ENCODE data around the gene AP4M1. TPM values are rescaled to one million over a fixed set of nuclear protein-coding genes. Genes with fewer than 3 reads are reported as not detected.
A peak's percentile ranks its signal among the peaks of the same experiment; 100 is the strongest.

Gene AP4M1
- total and polyA plus RNA-seq, 10 of the 15 experiments (the other 5 are each of a cell fraction or from before 2014, with no cell fraction given): 0.77 to 16.1 (median 13.0) TPM

DNA sequence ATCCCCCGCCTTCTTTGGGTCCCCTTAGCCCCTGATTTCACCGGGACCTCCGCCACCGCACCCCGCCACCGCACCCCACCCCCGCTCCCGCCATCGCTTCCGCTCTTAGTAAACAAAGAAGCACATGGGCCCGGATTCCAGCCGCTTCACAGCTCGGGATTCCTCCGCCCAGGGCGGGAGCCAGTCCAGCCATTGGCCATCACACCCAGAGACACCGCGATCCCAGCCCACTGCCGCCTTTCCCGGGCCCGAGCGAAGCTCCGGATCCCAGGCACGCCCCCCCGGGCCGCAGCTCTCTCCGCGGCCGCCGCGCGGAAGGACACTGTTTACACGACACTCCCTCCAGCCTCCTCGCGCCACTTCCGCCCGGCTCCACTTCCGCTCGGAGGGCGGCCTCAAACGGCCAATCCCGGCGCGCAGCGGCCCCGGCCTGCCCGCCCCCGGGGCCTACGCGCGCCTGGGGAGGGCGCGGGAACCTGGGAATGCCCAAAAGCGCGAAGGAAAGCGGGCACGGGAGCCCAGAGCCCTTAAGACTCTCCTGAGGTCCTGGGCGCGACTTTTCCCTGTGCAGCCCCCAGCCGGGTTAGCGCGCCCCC lies 925 bp upstream of the AP4M1 start (continued):
- TF ChIP-seq CREM (IDR thresholded peaks at IDR 0.05; ENCODE audit: low read depth): peak; percentile 94
- TF ChIP-seq POU2F2 (IDR thresholded peaks at IDR 0.05; ENCODE audit: borderline replicate concordance, low read depth, low read length): no peak; the same call in 2 of the 3 replicates
- peak; percentile 87; the same call in 1 of the 2 replicates for TF ChIP-seq ZNF207 (IDR thresholded peaks at IDR 0.05; ENCODE audit: borderline replicate concordance)
- TF ChIP-seq PAX5 (IDR thresholded peaks at IDR 0.05; ENCODE audit: borderline replicate concordance, low read depth, low read length): no peak
- TF ChIP-seq, protein P1, sequence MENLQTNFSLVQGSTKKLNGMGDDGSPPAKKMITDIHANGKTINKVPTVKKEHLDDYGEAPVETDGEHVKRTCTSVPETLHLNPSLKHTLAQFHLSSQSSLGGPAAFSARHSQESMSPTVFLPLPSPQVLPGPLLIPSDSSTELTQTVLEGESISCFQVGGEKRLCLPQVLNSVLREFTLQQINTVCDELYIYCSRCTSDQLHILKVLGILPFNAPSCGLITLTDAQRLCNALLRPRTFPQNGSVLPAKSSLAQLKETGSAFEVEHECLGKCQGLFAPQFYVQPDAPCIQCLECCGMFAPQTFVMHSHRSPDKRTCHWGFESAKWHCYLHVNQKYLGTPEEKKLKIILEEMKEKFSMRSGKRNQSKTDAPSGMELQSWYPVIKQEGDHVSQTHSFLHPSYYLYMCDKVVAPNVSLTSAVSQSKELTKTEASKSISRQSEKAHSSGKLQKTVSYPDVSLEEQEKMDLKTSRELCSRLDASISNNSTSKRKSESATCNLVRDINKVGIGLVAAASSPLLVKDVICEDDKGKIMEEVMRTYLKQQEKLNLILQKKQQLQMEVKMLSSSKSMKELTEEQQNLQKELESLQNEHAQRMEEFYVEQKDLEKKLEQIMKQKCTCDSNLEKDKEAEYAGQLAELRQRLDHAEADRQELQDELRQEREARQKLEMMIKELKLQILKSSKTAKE (IDR thresholded peaks at IDR 0.05; ENCODE audit: low read depth, poor library complexity, severe bottlenecking): no peak
- no peak for TF ChIP-seq ZNF274 (IDR thresholded peaks at IDR 0.05; ENCODE audit: insufficient read depth, insufficient read length)
- no peak for TF ChIP-seq TCF7 (IDR thresholded peaks at IDR 0.05; ENCODE audit: borderline replicate concordance)
- TF ChIP-seq PAX8 (IDR thresholded peaks at IDR 0.05): no peak
- TF ChIP-seq ZBED1 (IDR thresholded peaks at IDR 0.05; ENCODE audit: borderline replicate concordance): no peak
- TF ChIP-seq POLR2AphosphoS2 (IDR thresholded peaks at IDR 0.05; ENCODE audit: low read depth, low read length): no peak; the same call in 1 of the 2 replicates
- peak; percentile 83 for TF ChIP-seq MXI1 (IDR thresholded peaks at IDR 0.05; ENCODE audit: low read depth, low read length)
- peak; percentile 70; the same call in 1 of the 2 replicates for TF ChIP-seq STAT1 (conservative IDR thresholded peaks at IDR 0.05)
- TF ChIP-seq ESRRA (IDR thresholded peaks at IDR 0.05; ENCODE audit: low read length): no peak
- TF ChIP-seq, protein P2, sequence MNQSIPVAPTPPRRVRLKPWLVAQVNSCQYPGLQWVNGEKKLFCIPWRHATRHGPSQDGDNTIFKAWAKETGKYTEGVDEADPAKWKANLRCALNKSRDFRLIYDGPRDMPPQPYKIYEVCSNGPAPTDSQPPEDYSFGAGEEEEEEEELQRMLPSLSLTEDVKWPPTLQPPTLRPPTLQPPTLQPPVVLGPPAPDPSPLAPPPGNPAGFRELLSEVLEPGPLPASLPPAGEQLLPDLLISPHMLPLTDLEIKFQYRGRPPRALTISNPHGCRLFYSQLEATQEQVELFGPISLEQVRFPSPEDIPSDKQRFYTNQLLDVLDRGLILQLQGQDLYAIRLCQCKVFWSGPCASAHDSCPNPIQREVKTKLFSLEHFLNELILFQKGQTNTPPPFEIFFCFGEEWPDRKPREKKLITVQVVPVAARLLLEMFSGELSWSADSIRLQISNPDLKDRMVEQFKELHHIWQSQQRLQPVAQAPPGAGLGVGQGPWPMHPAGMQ (IDR thresholded peaks at IDR 0.05; ENCODE audit: borderline replicate concordance): no peak
- TF ChIP-seq, protein P3, sequence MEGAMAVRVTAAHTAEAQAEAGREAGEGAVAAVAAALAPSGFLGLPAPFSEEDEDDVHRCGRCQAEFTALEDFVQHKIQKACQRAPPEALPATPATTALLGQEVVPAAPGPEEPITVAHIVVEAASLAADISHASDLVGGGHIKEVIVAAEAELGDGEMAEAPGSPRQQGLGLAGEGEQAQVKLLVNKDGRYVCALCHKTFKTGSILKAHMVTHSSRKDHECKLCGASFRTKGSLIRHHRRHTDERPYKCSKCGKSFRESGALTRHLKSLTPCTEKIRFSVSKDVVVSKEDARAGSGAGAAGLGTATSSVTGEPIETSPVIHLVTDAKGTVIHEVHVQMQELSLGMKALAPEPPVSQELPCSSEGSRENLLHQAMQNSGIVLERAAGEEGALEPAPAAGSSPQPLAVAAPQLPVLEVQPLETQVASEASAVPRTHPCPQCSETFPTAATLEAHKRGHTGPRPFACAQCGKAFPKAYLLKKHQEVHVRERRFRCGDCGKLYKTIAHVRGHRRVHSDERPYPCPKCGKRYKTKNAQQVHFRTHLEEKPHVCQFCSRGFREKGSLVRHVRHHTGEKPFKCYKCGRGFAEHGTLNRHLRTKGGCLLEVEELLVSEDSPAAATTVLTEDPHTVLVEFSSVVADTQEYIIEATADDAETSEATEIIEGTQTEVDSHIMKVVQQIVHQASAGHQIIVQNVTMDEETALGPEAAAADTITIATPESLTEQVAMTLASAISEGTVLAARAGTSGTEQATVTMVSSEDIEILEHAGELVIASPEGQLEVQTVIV (IDR thresholded peaks at IDR 0.05; ENCODE audit: borderline replicate concordance, partially characterized antibody): peak; percentile 88
- TF ChIP-seq ASH2L (IDR thresholded peaks at IDR 0.05; ENCODE audit: borderline replicate concordance, low read depth): peak; percentile 71; the same call in 1 of the 2 replicates
- no peak for TF ChIP-seq ZZZ3 (IDR thresholded peaks at IDR 0.05; ENCODE audit: control insufficient read depth, insufficient read length, low read depth)
